SH-SY5Y (cell line): Measurements from ENCODE around the gene PPM1F.

ENCODE experiments used
- GATA2 ChIP-seq: IDR thresholded peaks from 2 replicates; pipeline ENCODE4 v1.6.1; 2011; ENCODE audit warnings: mild to moderate bottlenecking, low read depth, low read length
- GATA3 ChIP-seq: IDR thresholded peaks from 2 replicates; pipeline ENCODE4 v1.6.1; 2011; ENCODE audit warnings: low read depth, mild to moderate bottlenecking, low read length, moderate library complexity

PPM1F gene, protein sequence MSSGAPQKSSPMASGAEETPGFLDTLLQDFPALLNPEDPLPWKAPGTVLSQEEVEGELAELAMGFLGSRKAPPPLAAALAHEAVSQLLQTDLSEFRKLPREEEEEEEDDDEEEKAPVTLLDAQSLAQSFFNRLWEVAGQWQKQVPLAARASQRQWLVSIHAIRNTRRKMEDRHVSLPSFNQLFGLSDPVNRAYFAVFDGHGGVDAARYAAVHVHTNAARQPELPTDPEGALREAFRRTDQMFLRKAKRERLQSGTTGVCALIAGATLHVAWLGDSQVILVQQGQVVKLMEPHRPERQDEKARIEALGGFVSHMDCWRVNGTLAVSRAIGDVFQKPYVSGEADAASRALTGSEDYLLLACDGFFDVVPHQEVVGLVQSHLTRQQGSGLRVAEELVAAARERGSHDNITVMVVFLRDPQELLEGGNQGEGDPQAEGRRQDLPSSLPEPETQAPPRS

DNA sequence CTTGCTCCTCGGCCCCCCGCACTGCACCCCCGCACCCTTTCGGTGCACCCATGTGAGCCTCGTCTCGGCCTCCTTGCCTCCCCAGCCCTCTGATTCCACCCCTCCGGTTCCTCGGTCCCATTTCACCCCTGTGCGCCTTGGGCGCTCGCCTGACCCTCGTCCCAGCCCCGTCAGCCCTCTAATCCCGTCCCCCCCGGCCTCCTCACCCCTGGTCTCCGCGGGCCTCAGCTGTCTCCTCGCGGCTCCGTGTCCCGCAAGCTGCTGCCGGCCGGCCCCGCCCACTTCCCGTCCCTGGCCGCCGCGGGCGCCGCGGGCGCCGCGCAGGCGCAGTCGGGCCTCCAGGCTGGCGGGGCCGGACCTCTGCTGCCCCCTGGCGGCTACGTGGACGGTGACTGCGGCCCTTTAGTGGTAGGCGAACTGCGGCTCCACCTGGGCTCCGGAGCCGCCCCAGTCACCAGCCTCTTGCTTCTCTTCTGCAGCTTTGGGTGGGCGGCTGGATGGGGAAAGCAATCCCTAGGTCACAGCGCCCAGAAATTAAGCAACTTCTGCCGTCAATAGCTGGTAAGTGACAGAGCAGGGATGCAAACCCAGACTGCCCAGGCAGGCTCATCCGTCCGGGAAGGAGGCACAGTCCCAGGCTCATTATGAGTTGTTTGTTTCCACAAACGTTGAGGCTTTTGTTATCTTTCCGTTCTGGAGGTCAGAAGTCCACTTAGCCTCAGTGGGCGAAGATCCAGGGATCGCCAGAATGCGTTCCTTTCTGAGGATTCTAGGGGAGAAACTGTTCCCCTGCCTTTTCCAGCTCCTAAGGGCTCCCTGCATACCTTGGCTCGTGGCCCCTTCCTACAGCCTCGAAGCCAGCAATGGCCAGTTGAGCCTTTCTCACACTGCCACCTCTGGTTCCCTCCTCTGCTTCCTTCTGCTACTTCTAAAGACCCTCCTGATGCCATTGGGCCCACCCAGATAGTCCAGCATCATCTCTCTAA lies at the start of gene PPM1F:
TSS of gene PPM1F (minus strand) at position 263 of the 986 bp plus-strand sequence. CDS start 6,800 bp downstream, outside the sequence.
- no peak for TF ChIP-seq GATA2
- no peak for TF ChIP-seq GATA3

DNA sequence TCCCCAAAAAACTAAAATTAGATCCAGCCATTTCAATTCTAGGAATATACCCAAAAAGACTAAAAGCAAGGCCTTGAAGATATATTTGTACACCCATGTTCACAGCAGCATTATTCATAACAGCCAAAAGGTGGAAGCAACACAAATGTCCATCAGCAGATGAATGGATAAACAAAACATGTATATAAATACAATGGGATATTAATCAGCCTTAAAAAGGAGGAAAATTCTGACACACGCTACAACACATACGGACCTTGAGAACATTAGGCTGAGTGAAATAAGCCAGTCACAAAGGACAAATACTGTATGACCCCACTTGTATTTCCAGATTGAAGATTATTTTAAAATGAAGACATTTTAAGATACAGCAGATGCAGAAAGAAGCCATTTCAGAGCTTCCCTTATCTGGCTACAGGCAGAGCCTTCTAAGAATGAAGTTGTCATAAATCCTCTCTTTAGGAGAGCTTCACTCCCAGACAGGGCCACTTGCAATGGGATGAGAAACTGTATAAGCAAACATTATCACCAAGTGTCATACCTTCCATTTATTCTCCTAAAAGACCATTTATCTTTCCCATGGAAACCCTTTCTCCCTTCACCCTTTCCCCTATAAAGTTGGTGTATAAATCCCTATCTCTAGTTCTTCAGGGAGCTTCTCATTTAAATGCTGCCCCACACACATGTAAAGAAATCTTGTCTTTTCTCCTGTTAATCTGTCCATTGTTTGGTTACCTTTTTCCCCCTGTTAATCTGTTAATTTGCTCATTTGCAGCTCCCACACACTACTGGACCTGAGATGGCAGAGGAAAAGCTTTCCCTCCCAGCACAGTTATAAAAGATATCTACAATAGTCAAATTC lies 49.2 kb upstream of the PPM1F start:
- TF ChIP-seq GATA2 (no peak), GATA3 (no peak)

DNA sequence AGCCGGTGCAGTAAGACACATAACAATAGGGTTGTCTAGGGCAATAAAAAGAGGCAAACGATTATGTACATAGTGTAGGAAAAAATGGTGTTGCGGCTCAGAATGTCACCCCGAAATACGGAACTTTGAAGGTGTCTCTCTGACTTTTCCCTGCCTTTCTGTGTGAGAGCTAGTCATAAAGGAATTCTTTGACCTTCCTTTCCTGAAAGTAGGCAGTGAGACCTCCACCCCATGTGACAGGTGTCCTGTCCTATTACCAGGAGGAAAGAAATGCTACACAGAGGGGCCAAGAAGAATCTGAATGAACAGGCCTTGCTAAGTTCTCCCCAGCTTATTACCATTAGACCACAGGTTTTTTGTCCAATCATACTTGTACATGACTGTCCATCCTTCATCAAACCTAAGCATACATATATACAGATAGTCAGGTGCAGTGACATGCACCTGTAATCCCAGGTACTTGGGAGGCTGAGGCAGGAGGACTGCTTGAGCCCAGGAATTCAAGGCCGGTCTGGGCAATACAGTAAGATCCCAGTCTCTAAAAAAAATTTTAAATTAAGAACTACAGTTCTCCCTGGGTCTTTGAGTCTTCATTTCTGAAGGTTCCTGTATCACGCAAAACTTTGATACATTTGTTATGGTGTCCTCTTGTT lies 46.1 kb upstream of the PPM1F start:
- no peak for TF ChIP-seq GATA2
- TF ChIP-seq GATA3, result no peak

DNA sequence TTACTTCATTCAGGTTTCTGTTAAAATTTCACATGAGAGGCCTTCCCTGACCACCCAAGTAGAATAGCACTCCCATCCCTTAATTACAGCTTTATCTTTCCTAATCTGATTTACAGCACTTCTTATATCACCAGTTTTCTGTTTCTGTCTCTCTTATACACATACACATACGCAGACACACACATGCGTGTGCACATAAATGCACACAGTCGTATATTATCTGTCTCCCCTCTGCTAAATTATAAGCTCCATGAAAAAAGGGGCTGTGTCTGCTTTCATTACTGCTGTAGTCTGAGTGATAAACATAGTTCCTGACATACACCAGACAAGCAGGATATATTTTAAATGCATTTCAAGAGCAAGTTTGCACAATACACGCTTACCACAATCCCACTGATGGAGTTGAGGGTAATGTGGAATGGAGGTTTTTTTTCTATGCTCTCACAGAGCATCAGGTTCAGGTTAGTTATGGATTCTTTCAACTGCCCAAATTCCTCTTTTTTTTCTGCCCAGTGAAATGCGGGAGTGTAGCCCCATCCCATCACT lies 43.6 kb upstream of the PPM1F start:
- no peak for TF ChIP-seq GATA2
- TF ChIP-seq GATA3, result no peak

DNA sequence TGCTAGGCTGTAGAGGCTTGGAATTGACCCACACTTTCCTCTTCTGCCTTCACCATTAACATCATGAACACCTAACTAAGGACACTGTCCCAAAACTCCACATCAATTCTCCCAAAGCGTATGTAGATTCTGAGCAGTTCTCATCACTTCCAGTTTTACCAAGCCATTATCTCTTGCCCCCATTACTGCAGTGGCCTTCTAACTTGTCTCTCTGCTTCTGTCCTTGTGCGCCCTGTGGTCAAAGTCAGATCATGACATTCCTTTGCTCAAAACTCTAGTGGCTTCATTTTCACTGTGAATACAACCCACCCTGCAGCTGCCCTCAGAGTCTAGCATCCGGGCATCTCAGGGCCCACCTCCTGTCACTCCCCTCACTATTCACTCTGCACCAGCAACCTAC lies 43.0 kb upstream of the PPM1F start:
- no peak for TF ChIP-seq GATA2
- no peak for TF ChIP-seq GATA3

DNA sequence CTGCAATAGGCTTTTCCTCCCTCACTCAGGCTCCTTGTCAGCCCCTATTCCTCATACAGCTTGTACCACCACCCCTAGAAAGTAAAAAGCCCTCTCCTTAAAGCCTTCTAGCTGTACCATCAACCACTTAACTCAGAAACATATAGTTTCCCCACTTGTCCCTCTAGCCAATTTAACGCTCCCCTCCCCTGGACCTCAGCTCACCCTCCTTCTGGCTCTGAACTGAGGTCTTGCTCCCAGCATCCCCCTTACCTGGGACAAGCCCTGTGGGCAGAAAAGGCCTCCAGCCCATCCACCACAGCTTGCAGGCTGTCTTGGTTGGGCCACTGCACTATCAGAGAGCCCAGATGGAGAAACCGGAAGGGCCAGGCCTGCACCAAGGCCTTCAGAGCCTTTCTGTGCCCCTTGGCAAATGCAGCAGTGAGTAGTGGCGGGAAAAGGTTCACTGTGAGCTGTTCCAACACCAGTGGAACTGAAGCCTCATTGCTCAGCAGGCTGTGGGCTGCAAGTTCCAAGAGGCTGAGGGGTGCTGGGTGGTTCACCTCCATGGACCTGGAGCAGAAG lies 42.3 kb upstream of the PPM1F start:
- TF ChIP-seq GATA3 (no peak), GATA2 (no peak)

DNA sequence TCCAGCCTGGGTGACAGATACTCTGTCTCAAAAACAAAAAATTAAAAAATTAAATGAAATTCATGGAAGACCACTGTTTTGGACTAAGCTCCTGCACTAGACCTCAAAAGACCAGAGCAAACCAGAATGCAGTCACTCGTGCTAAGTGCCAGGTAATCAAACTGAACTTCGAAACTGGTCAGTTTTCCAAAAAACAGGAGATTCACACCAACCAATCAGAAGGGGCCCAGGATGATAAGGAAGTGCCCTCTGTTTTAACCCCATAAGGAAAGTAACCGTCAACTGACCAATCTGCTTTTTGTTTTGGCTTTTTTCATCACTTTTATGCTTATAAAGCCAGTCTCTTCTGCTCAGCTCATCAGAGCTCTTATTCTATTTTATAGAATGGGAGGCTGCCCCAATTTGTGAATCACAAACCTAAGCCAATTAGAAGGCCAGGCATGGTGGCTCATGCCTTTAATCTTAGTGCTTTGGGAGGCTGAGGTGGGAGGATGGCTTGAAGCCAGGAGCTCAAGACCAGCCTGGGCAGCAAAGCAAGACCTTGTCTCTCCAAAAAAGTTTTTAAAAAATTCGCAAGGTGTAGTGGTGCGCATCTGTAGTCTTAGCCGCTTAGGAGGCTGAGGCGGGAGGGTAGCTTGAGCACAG lies 40.1 kb upstream of the PPM1F start:
- TF ChIP-seq GATA3, result no peak
- no peak for TF ChIP-seq GATA2

DNA sequence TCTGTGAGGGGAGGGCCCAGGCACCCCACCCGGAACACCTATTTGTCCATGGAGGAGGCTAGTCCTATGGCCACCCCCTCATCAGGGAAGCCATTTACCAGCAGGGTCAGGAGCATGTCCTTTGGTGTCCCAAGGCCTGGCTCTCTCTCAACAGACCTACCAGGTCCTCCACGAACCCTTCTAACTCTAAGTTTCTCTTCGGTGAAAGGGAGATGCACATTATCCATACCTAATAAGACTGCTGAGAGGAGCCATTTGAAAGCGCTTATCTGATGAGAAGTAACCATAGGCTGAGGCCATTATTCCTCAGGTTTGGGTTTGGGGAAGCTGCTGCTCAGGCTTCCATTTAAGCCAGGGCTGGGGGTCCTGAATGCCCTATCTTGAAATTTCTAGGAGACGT lies 39.1 kb upstream of the PPM1F start:
- TF ChIP-seq GATA2 (no peak), GATA3 (no peak)

DNA sequence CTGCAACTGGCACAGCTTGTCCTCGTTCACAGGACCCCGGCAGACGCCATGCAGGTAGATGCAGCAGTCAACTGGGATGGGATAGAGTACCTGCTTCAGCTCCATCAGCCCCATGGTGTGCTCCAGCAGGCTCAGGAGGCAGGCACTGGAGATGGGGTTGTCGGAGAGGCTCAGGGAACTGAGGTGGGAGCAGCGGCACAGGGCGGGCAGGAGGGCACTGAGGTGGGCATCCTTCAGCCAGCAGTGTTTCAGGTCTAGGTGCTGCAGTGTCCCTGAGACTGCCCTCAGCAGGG lies 38.6 kb upstream of the PPM1F start:
- TF ChIP-seq GATA2, result no peak
- no peak for TF ChIP-seq GATA3

DNA sequence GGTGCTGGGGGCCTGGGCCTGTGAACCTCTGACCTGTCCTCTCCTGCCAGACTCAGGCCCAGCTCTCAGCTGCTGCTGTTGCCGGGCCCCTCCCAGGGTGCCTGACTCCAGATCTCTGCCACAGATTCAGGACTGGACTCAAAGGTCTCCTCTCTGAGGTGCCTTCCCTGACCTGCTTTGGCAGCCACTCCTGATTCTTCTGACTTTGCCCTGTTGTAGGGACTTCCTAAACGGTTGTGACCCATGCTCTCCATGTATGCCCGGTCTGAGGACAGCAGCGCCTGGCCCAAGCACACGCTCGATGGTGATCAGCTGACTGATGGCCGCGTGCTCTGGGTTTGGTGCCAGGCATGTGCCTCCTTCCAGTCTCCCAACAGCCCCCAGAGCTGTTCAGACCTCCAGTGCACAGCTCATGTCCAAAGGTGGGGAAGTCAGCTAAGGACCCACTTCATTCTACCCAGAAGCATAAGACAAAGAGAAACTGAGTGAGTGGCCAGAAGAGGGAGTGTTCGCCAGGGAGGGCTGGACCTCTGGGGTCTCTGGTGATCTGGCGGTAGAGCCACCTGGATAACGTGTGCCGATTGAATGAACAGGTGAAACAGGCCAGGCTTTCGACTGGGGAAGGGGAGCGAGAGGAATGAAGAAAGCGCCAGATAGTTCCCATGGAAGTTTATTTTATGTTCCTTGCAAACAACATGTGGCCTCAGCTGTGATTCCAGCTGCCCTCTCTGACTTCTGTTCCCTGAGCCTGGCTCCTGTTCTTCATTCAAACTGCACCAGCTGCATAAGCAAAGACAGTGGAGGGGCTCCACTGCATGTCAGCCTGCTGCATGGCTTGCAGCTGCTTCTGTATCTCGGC lies 38.0 kb upstream of the PPM1F start:
- TF ChIP-seq GATA2 (no peak), GATA3 (no peak)

DNA sequence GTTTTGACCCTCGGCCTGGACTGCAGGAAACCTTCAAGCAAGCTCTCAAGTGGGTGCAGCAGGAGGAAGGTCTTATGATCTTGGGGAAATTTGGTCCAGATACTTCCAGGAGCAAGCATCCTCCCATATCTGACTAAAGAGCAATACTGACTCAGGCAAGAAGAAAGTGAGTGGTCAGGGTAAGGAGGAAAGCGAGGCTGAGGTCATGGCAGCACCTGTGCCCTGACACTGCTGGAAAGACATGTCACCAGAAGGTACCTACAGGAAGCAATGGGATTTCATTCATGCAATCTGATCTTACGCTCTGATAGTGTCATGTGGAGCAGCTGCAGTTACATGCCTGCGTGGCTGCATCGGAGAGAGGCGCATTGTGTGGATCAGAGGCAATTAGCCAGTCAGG lies 36.4 kb upstream of the PPM1F start:
- peak; percentile 92 for TF ChIP-seq GATA2
- peak; percentile 75 for TF ChIP-seq GATA3
